Breast epithelium (tissue), 3 donors: Measurements from ENCODE around the gene ARHGDIG.
"Not testable (repeated sequence)": the region's sequence is repeated elsewhere in the genome, so short reads cannot be mapped to it uniquely, and the experiment has no call there.

ENCODE experiments used
- POLR2A ChIP-seq: fragments of 450-650 bp; IDR thresholded peaks from one replicate; pipeline ENCODE4 v1.6.1; 2016; ENCODE audit warnings: antibody characterized with exemption, mild to moderate bottlenecking, moderate library complexity
- POLR2AphosphoS5 ChIP-seq, 3 donors: sonication (generic); formaldehyde crosslinking; IDR thresholded peaks; one replicate each; pipeline ENCODE4 v1.6.1; 2017; ENCODE audit warnings: antibody characterized with exemption in 3 of 3
- TF ChIP-seq, protein P1 (sequence below), 3 donors: fragments of 450-650 bp; IDR thresholded peaks; one replicate each; pipeline ENCODE4 v1.5.1; 2016 to 2017; ENCODE audit warnings: antibody characterized with exemption in 3 of 3, mild to moderate bottlenecking in 3 of 3, moderate library complexity in 3 of 3

DNA sequence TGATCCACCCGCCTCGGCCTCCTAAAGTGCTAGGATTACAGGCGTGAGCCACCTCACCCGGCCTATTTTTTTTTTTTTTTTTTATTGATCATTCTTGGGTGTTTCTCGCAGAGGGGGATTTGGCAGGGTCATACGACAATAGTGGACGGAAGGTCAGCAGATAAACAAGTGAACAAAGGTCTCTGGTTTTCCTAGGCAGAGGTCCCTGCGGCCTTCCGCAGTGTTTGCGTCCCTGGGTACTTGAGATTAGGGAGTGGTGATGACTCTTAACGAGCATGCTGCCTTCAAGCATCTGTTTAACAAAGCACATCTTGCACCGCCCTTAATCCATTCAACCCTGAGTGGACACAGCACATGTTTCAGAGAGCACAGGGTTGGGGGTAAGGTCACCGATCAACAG lies 22.3 kb upstream of the ARHGDIG start:
- TF ChIP-seq, protein P1, sequence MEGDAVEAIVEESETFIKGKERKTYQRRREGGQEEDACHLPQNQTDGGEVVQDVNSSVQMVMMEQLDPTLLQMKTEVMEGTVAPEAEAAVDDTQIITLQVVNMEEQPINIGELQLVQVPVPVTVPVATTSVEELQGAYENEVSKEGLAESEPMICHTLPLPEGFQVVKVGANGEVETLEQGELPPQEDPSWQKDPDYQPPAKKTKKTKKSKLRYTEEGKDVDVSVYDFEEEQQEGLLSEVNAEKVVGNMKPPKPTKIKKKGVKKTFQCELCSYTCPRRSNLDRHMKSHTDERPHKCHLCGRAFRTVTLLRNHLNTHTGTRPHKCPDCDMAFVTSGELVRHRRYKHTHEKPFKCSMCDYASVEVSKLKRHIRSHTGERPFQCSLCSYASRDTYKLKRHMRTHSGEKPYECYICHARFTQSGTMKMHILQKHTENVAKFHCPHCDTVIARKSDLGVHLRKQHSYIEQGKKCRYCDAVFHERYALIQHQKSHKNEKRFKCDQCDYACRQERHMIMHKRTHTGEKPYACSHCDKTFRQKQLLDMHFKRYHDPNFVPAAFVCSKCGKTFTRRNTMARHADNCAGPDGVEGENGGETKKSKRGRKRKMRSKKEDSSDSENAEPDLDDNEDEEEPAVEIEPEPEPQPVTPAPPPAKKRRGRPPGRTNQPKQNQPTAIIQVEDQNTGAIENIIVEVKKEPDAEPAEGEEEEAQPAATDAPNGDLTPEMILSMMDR (IDR thresholded peaks at IDR 0.05), result not testable (repeated sequence)
- not testable (repeated sequence) for TF ChIP-seq POLR2AphosphoS5 (IDR thresholded peaks at IDR 0.05); POLR2A
